ENCODE measurements around the gene HJURP. TPM values are rescaled to one million over a fixed set of nuclear protein-coding genes. Genes with fewer than 3 reads are reported as not detected.
A peak's percentile ranks its signal among the peaks of the same experiment; 100 is the strongest.

Gene HJURP
- polyA plus RNA-seq, 1 donor from 2014 or later, result not detected

- peaks cover 0 to 2% (median 0%) of the 10 kb centered on the region in 3 donors for H3K4me1 Mint-ChIP-seq
- no peaks in the 10 kb centered on the region for H3K36me3 Mint-ChIP-seq
- H3K27ac Mint-ChIP-seq, result no peak overlapping the region
- no peaks in the 10 kb centered on the region for H3K27me3 Mint-ChIP-seq
- no peak overlapping the region for H3K4me3 Mint-ChIP-seq
- peaks cover 0 to 7% (median 2%) of the 10 kb centered on the region in 3 donors for H3K9me3 Mint-ChIP-seq
Measured at GRCh38 chr2:233829193-233830110, 24.9 kb downstream of the HJURP start.

- Mint-ChIP-seq H3K4me1 (peaks cover 0 to 2% (median 0%) of the 10 kb centered on the region in 3 donors), H3K4me3 (no peak overlapping the region), H3K9me3 (peaks cover 0 to 7% (median 2%) of the 10 kb centered on the region in 3 donors), H3K36me3 (no peaks in the 10 kb centered on the region), H3K27ac (no peak overlapping the region), H3K27me3 (no peaks in the 10 kb centered on the region)
Measured at GRCh38 chr2:233828546-233829192, 25.7 kb downstream of the HJURP start.

GRCh38 chr2:233824373-233824772 lies 30.0 kb downstream of the HJURP start:
- Mint-ChIP-seq H3K27me3 (no peaks in the 10 kb centered on the region), H3K4me3 (no peak overlapping the region), H3K9me3 (peaks cover 0 to 7% (median 2%) of the 10 kb centered on the region in 3 donors), H3K36me3 (no peaks in the 10 kb centered on the region), H3K27ac (no peak overlapping the region), H3K4me1 (no peaks in the 10 kb centered on the region)

DNA sequence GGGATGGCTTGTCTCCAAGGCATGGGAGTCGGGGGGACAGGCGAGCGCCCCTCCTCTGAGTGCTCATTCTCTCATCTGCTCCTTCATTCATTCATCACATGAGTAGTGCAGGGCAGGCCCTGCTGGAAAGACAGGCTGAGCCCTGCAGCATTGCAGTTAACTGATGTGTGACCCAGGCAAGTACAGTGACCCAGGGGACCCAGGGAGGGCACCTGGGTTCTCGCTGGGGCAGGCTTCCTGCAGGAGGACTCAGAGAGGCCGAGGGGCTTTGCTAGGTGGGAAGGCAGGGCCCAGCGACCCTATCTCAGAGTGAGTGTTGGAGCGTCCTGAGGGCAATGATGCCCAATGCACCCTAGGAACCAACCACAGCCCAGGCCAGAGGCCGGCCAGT lies 30.6 kb downstream of the HJURP start:
- H3K36me3 Mint-ChIP-seq, result no peaks in the 10 kb centered on the region
- peaks cover 0 to 7% (median 2%) of the 10 kb centered on the region in 3 donors for H3K9me3 Mint-ChIP-seq
- no peak overlapping the region for H3K4me3 Mint-ChIP-seq
- no peaks in the 10 kb centered on the region for H3K27me3 Mint-ChIP-seq
- no peak overlapping the region for H3K27ac Mint-ChIP-seq
- H3K4me1 Mint-ChIP-seq, result no peaks in the 10 kb centered on the region

- Mint-ChIP-seq H3K27ac (peak overlapping the region in 1 of 3 donors; percentile 36), H3K27me3 (peaks cover under 1% of the 10 kb centered on the region), H3K9me3 (peaks cover 0 to 7% (median 2%) of the 10 kb centered on the region in 3 donors), H3K36me3 (no peaks in the 10 kb centered on the region), H3K4me1 (no peaks in the 10 kb centered on the region), H3K4me3 (no peak overlapping the region)
Measured at GRCh38 chr2:233822781-233823730, 31.3 kb downstream of the HJURP start.

- Mint-ChIP-seq H3K9me3 (peaks cover 0 to 7% (median 2%) of the 10 kb centered on the region in 3 donors), H3K27ac (no peak overlapping the region), H3K36me3 (no peaks in the 10 kb centered on the region), H3K4me1 (no peaks in the 10 kb centered on the region), H3K4me3 (no peak overlapping the region), H3K27me3 (peaks cover 2% of the 10 kb centered on the region)
Measured at GRCh38 chr2:233822101-233822771, 32.1 kb downstream of the HJURP start.

GRCh38 chr2:233821709-233822100 lies 32.6 kb downstream of the HJURP start:
- Mint-ChIP-seq H3K27me3 (peaks cover 5% of the 10 kb centered on the region), H3K4me3 (no peak overlapping the region), H3K36me3 (no peaks in the 10 kb centered on the region), H3K9me3 (peaks cover 0 to 6% (median 2%) of the 10 kb centered on the region in 3 donors), H3K27ac (no peak overlapping the region), H3K4me1 (no peaks in the 10 kb centered on the region)

GRCh38 chr2:233821196-233821595 lies 33.1 kb downstream of the HJURP start:
- Mint-ChIP-seq H3K36me3 (no peaks in the 10 kb centered on the region), H3K27ac (no peak overlapping the region), H3K4me1 (no peaks in the 10 kb centered on the region), H3K4me3 (no peak overlapping the region), H3K27me3 (peaks cover 9% of the 10 kb centered on the region), H3K9me3 (peaks cover 0 to 1% (median under 1%) of the 10 kb centered on the region in 3 donors)

DNA sequence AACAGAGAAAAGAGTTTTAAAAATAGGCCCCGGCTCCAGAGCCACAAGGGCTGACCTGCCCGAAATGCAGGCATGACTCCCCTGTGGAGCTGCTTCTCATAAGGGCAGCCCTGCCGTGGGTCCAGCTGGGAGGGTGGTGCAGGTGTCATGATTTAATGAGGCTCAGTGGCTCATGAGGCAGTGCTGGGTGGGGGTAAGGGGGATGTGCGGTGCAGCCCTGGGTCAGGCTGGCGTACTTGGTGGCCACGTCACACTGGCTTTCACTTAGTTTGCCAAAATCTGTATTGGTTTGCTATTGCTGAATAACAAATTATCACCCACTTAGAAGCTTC lies 33.6 kb downstream of the HJURP start:
- H3K9me3 Mint-ChIP-seq, result no peaks in the 10 kb centered on the region
- H3K4me1 Mint-ChIP-seq, result no peaks in the 10 kb centered on the region
- H3K27ac Mint-ChIP-seq, result no peak overlapping the region

GRCh38 chr2:233819884-233820773 lies 34.2 kb downstream of the HJURP start:
- Mint-ChIP-seq H3K27me3 (peaks cover 10% of the 10 kb centered on the region), H3K9me3 (peaks cover 0 to under 1% (median 0%) of the 10 kb centered on the region in 3 donors), H3K27ac (no peak overlapping the region), H3K4me3 (no peak overlapping the region), H3K36me3 (no peaks in the 10 kb centered on the region), H3K4me1 (no peaks in the 10 kb centered on the region)

More for the DNA sequence above, 33.6 kb downstream of the HJURP start:
- H3K36me3 Mint-ChIP-seq, result no peaks in the 10 kb centered on the region
- H3K27me3 Mint-ChIP-seq, result peaks cover 10% of the 10 kb centered on the region
- H3K4me3 Mint-ChIP-seq, result no peak overlapping the region

GRCh38 chr2:233818639-233819621 lies 35.4 kb downstream of the HJURP start:
- Mint-ChIP-seq H3K4me1 (no peaks in the 10 kb centered on the region), H3K4me3 (no peak overlapping the region), H3K27me3 (peaks cover 10% of the 10 kb centered on the region), H3K36me3 (no peaks in the 10 kb centered on the region), H3K27ac (no peak overlapping the region), H3K9me3 (peaks cover 0 to 1% (median 0%) of the 10 kb centered on the region in 3 donors)

- no peak overlapping the region for H3K27ac Mint-ChIP-seq
- H3K36me3 Mint-ChIP-seq, result peaks cover 1% of the 10 kb centered on the region
- no peak overlapping the region for H3K4me3 Mint-ChIP-seq
- peaks cover 10% of the 10 kb centered on the region for H3K27me3 Mint-ChIP-seq
- H3K9me3 Mint-ChIP-seq, result peaks cover 0 to 1% (median 0%) of the 10 kb centered on the region in 3 donors
- no peaks in the 10 kb centered on the region for H3K4me1 Mint-ChIP-seq
Measured at GRCh38 chr2:233817995-233818638, 36.2 kb downstream of the HJURP start.
